Measurements from ENCODE around the gene USP33.
"Not testable (repeated sequence)": the region's sequence is repeated elsewhere in the genome, so short reads cannot be mapped to it uniquely, and the experiment has no call there.

The USP33 gene

DNA sequence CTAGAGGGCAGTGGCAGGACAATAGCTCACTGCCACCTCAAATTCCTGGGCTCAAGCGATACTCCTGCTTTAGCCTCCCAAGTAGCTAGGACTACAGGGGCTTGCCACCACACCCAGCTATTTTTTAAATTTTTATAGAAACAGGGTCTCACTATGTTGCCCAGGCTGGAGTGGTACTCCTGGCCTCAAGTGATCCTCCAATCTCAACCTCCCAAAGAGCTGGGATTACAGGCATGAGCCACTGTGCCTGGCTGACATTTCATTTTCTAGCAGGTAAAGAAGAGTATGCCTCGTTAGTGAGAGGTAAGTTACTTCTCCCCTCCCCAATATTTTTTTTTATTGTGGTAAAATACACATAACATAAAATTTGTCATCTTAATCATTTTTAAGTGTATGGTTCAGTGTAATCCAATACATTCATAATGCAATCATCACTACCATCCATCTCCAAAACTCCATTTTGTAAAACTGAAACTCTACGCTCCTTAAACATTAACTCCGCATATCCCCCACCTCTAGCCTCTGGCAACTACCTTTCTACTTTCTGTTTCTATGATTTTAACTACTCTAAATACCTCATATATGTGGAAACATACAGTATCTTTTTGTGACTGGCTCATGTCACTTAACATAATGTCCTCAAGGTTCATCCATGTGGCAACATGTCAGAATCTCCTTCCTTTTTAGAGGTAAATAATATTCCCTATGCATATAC, 99.6 kb downstream of the USP33 start:
- no peak for TF ChIP-seq CTCF (IDR thresholded peaks at IDR 0.05; ENCODE audit: low read depth, low read length, missing control alignments)
- no peak for DNase-seq (ENCODE audit: low read depth)
- no peak overlapping the region for H3K4me3 ChIP-seq (ENCODE audit: low read depth, low read length)

DNA sequence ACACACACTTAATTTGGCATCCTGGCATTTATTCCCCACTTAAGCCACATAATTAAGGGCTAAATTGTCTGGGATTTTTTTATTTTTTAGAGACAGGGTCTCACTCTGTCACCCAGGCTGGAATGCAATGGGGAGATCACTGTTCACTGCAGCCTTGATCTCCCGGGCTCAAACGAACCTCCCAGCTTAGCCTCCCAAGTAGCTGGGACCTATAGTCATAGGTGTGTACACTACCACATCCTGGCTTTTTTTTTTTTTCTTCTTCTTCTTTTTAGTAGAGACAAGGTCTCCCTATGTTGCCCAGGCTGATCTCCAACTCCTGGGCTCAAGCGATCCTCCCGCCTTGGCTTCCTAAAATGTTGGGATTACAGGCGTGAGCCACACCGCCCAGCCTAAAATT, 101.4 kb downstream of the USP33 start:
- TF ChIP-seq CTCF (IDR thresholded peaks at IDR 0.05; ENCODE audit: low read depth, low read length, missing control alignments) = no peak
- DNase-seq (ENCODE audit: low read depth) = no peak
- no peak overlapping the region for H3K4me3 ChIP-seq (ENCODE audit: low read depth, low read length)

GRCh38 chr1:77655431-77655974, 104.1 kb downstream of the USP33 start:
- no peak for DNase-seq (ENCODE audit: low read depth)
- no peak overlapping the region for H3K4me3 ChIP-seq (ENCODE audit: low read depth, low read length)
- no peak for TF ChIP-seq CTCF (IDR thresholded peaks at IDR 0.05; ENCODE audit: low read depth, low read length, missing control alignments)

DNA sequence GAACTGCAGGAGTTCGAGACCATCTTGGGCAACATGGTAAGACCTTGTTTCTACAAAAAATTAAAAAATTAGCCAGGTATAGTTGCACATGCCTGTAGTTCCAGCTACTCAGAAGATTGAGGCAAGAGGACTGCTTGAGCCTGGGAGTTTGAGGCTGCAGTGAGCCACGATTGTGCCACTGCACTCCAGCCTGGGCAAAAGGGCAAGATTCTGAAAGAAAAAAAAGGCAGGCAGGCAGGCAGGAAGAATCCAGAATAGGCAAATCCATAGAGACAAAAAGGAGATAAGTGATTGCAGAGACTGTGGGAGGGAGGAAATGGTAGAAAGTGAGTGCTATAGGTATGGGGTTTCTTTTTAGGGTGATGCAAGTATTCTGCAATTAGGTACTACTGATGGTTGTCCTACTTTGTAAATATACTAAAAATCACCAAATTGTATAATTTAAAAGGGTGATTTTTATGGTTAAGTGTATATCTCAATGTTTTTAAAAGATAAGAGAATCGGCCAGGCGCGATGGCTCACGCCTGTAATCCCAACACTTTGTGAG, 106.6 kb downstream of the USP33 start:
- no peak for TF ChIP-seq CTCF (IDR thresholded peaks at IDR 0.05; ENCODE audit: low read depth, low read length, missing control alignments)
- no peak for DNase-seq (ENCODE audit: low read depth)
- no peak overlapping the region for H3K4me3 ChIP-seq (ENCODE audit: low read depth, low read length)

GRCh38 chr1:77652268-77652667, 107.4 kb downstream of the USP33 start:
- no peak overlapping the region for H3K4me3 ChIP-seq (ENCODE audit: low read depth, low read length)
- DNase-seq (ENCODE audit: low read depth) = no peak
- no peak for TF ChIP-seq CTCF (IDR thresholded peaks at IDR 0.05; ENCODE audit: low read depth, low read length, missing control alignments)

DNA sequence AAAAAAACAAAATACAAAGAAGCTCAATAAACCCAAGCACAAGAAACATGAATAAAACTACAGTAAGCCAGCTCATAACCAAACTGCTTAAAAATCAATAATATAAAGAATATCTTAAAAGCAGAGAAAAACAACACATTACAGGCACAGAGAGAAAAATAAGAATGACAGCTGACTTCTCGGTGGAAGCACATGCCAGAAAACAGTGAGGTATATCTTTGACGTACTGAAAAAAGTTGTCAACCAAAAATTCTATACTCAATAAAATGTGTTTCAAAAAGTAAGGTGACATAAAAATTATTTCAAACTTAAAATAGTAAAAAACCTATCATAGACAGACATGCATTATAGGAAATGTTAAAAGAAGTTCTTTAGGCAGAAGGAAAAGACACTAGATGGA, 110.5 kb downstream of the USP33 start:
- no peak overlapping the region for H3K4me3 ChIP-seq (ENCODE audit: low read depth, low read length)
- no peak for DNase-seq (ENCODE audit: low read depth)
- TF ChIP-seq CTCF (IDR thresholded peaks at IDR 0.05; ENCODE audit: low read depth, low read length, missing control alignments) = no peak

- DNase-seq (ENCODE audit: low read depth); H3K4me3 ChIP-seq (ENCODE audit: low read depth, low read length): not testable (repeated sequence)
Observed at GRCh38 chr1:77646224-77646623, 113.4 kb downstream of the USP33 start.
